GM13976 (cell line): ENCODE measurements around the gene ALK.

Source experiments
- DNase-seq: peaks from one replicate; pipeline ENCODE4 v3.0.0; 2012; ENCODE audit warnings: low spot score
- CTCF ChIP-seq: IDR thresholded peaks from 2 replicates; pipeline ENCODE4 v1.5.1; 2012; ENCODE audit warnings: borderline replicate concordance, mild to moderate bottlenecking; ENCODE audit not compliant: insufficient read depth; ENCODE audit errors: extremely low read depth, missing control alignments, control extremely low read depth
- in situ Hi-C: fragments of 300-500 bp; cut with MboI; formaldehyde crosslinking; loops from one replicate; pipeline ENCODE4 v1.12.0; 2022; ENCODE audit warnings: low sequenced_read_pairs, mixed read lengths, inconsistent platforms; ENCODE audit not compliant: unreplicated experiment

The ALK gene

DNA sequence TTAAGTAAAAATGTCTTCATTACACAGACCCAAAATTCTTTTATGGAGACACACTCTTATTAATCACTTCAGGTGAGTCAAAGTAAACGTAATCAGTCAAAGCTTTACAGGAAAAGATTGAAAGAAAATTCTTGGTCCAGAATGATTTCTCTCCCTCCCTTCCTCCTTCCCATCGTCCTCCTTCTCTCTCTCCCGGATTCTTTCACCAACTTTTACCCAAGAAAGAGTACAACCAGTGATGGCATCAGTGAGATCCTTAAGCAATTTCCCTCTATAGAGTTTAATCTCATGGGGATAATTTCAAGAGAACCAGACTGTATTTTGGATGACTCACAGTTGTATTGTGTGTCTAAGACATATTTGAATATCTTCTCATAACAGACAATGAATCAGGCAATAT is 258.1 kb downstream of the ALK start:
- in situ Hi-C loops: no loop called here
- TF ChIP-seq CTCF: no peak
- DNase-seq: no peak

DNA sequence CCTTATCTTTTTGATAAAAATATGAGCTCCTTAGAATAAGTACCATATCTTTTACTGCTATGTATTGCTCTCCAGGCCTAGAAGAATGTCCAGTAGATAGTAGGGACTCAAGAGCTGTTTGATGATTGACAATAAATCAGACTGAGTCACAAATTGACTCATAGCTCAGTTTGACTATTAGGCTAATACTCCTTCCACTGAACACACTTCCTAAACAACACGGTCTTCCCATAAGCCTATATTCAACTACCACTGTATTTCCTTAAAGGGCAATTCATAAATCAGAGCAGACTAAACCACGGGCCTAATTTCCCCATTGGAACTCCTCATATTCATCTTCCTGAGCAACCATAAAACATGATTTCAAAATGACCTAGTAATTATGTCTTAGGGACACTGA is 258.5 kb downstream of the ALK start:
- no peak for DNase-seq
- in situ Hi-C loops: no loop called here
- no peak for TF ChIP-seq CTCF

- in situ Hi-C loops: no loop called here
- no peak for DNase-seq
- no peak for TF ChIP-seq CTCF
Observed at GRCh38 chr2:29660201-29660600, 261.2 kb downstream of the ALK start.

DNA sequence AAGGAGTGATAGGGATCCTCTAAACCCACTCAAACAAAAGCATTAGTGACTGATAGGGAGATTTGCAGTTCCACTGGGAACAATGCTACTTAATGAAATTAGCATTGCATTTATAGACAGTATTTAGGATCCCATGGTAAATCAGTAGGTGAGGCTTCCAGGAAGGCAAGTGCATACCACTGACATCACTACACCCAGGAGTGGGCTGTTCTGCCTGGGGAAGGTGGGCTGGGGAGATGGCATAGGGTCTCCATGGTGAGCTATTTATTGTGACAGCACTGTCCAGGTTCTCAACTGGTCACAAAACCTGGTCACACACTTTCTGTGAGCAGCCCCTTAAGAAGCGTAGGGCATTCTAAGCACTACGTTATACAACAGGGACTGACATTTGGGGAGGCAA is 262.2 kb downstream of the ALK start:
- no peak for DNase-seq
- TF ChIP-seq CTCF: no peak
- in situ Hi-C loops: loop anchor here (10.0 kb wide), 1 partner anchor 176 kb away; no protein-coding TSS in a partner anchor

DNA sequence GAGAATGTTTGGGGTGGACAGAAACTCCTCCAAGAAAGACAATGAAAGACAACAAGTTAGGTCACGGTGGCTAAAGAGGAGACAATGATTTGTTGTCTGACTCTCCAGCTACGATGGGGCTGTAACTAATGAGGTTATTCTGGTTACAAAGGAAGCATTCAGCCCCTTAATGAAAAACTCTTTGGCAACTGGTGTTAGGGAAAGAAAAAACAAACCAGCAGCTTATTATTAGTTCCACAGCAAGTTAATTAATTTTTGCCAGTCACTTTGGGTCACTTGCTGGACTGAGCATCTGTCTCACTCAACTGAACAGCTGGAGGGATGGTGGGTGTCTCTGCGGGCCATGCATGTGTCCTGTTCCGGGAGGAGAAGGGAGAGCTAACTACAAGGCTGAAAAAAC is 263.7 kb downstream of the ALK start:
- no peak for DNase-seq
- no peak for TF ChIP-seq CTCF
- in situ Hi-C loops: loop anchor here (10.0 kb wide), 1 partner anchor 177 kb away; no protein-coding TSS in a partner anchor

GRCh38 chr2:29655391-29656086 is 265.8 kb downstream of the ALK start:
- TF ChIP-seq CTCF: no peak
- DNase-seq: no peak
- in situ Hi-C loops: loop anchor here (10.0 kb wide), 1 partner anchor 179 kb away; no protein-coding TSS in a partner anchor
